ENCODE measurements around the gene CSTF1. TPM values are rescaled to one million over a fixed set of nuclear protein-coding genes. Genes with fewer than 3 reads are reported as not detected.
A peak's percentile ranks its signal among the peaks of the same experiment; 100 is the strongest.
"Not testable (repeated sequence)": the region's sequence is repeated elsewhere in the genome, so short reads cannot be mapped to it uniquely, and the experiment has no call there.

Gene CSTF1
- total RNA-seq, 1 donor from 2014 or later: 27.8 TPM

DNA sequence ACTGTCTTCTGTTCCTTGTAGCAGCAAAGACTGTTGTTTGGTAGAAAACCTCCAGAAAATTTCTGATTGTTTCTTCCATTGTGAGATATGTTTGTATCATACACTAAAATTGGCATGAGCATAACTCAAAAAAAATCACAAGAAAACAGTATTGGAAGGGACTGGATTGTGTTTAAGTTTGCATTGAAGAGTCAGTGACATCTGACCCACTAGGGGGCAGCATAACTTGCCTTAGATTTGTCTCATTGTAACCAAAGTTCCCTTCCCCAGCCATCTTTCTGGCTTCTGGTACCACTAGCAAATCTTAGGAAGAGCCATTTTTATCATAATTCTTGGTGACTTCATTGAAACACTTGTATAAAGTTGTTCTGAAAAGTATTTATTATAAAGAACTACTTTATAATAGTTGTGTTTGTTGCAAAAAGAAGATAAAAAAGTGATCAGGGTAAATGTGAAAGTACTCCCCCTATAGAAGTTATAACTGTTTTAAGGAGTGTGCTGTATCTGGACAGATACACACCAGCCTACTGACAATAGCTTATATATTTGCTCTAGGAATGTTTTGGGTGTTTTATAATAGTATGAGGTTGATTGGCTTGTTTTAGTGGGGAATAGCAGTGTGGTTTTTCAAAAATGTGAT is 7.7 kb downstream of the CSTF1 start:
- Histone ChIP-seq H3K27ac (no peak overlapping the region), H3K4me3 (no peak overlapping the region), H3K9me3 (no peaks in the 10 kb centered on the region), H3K27me3 (no peaks in the 10 kb centered on the region), H3K36me3 (peaks cover 95% of the 10 kb centered on the region), H3K4me1 (peaks cover 3% of the 10 kb centered on the region)
- intact Hi-C loops (cut with DNase I): no loop called here
- DNase-seq: no peak
- peak; percentile 79 for ATAC-seq
- TF ChIP-seq, protein P1, sequence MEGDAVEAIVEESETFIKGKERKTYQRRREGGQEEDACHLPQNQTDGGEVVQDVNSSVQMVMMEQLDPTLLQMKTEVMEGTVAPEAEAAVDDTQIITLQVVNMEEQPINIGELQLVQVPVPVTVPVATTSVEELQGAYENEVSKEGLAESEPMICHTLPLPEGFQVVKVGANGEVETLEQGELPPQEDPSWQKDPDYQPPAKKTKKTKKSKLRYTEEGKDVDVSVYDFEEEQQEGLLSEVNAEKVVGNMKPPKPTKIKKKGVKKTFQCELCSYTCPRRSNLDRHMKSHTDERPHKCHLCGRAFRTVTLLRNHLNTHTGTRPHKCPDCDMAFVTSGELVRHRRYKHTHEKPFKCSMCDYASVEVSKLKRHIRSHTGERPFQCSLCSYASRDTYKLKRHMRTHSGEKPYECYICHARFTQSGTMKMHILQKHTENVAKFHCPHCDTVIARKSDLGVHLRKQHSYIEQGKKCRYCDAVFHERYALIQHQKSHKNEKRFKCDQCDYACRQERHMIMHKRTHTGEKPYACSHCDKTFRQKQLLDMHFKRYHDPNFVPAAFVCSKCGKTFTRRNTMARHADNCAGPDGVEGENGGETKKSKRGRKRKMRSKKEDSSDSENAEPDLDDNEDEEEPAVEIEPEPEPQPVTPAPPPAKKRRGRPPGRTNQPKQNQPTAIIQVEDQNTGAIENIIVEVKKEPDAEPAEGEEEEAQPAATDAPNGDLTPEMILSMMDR (IDR thresholded peaks at IDR 0.05): peak; percentile 88

DNA sequence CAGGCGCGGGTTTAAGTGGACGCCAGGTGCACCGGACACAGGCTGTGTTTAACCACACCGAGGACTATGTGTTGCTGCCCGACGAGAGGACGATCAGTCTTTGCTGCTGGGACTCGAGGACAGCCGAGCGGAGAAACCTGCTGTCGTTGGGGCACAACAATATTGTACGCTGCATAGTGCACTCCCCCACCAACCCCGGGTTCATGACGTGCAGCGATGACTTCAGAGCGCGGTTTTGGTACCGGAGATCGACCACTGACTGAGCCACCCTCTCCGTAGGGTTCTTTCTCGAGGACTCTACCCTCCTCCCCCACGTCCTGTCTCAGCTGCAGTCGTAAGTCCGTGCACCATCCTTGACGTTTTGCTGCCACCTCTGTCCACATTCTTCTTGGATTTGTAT is 11.0 kb downstream of the CSTF1 start:
- Histone ChIP-seq H3K4me3 (no peak overlapping the region), H3K27me3 (no peaks in the 10 kb centered on the region), H3K4me1 (peaks cover 3% of the 10 kb centered on the region), H3K36me3 (peaks cover 89% of the 10 kb centered on the region), H3K27ac (no peak overlapping the region), H3K9me3 (no peaks in the 10 kb centered on the region)
- intact Hi-C loops (cut with DNase I): no loop called here
- no peak for ATAC-seq
- DNase-seq: no peak
- TF ChIP-seq, protein P1 (IDR thresholded peaks at IDR 0.05): no peak

DNA sequence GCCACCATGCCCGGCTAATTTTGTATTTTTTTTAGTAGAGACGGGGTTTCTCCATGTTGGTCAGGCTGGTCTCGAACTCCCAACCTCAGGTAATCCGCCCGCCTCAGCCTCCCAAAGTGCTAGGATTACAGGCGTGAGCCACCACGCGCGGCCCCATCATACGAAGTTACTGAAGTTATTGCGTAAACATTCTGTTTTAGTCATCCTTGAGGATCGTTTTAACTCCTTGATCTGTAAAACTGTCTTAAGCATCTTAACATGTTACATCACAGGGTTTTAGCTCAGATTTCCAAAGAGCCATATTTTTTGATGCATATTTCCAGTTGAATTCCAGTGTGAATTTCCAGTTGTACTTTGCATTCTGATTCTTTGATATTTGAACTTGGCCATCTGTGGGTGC is 12.9 kb downstream of the CSTF1 start:
- H3K27ac ChIP-seq; intact Hi-C loops (cut with DNase I); H3K9me3 ChIP-seq; H3K4me3 ChIP-seq; ATAC-seq; H3K4me1 ChIP-seq; DNase-seq; H3K27me3 ChIP-seq: not testable (repeated sequence)
- peaks cover 72% of the 10 kb centered on the region for H3K36me3 ChIP-seq

DNA sequence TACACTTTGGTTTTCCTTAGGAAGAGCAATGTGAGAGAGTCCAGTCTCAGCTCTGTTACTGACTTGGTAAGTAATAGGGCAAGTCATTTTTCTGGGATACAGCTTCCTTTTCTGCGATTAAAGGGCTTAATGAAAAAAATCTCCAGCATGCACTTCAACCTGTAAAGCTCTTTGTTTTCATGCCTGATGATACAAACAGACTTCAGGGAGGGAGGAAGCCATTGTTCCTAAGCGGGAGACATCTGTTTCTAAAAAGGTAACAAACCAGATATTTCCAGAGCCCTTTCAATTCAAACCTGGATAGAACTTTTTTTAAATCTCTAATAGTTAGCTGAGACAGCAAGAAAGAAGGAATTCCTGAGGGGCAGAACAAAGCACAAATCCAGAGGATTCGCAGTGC is 14.5 kb downstream of the CSTF1 start:
- Histone ChIP-seq H3K36me3 (peaks cover 58% of the 10 kb centered on the region), H3K4me3 (no peak overlapping the region), H3K4me1 (peaks cover 21% of the 10 kb centered on the region), H3K9me3 (no peaks in the 10 kb centered on the region), H3K27ac (no peak overlapping the region), H3K27me3 (no peaks in the 10 kb centered on the region)
- DNase-seq (no peak), ATAC-seq (no peak)
- intact Hi-C loops (cut with DNase I): no loop called here
- TF ChIP-seq, protein P1 (IDR thresholded peaks at IDR 0.05): no peak

DNA sequence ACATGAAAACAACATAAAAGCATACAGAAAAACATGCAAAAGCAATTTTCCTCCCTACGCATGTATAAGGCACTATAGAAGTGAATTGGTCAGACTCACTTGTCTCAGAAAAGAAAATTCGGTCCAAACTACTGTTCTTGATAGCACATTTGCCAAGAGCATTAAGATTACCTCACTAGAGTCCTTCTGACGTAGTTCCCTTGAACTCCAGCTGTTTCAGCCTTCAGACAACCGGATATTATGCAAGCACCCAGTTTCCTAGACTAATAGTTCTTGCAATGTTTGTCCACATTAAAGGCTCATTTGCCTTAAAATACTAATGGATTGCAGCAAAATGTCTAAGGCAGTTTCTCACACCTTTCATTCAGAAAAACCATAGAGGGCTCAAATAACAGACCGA is 17.1 kb downstream of the CSTF1 start:
- DNase-seq: no peak
- ATAC-seq: peak; percentile 53
- H3K36me3 ChIP-seq: peaks cover 32% of the 10 kb centered on the region
- intact Hi-C loops (cut with DNase I): no loop called here
- no peaks in the 10 kb centered on the region for H3K9me3 ChIP-seq
- peak overlapping the region; percentile 43 for H3K27ac ChIP-seq
- no peak overlapping the region for H3K4me3 ChIP-seq
- peaks cover 25% of the 10 kb centered on the region for H3K4me1 ChIP-seq
- no peaks in the 10 kb centered on the region for H3K27me3 ChIP-seq
- TF ChIP-seq, protein P1 (IDR thresholded peaks at IDR 0.05): no peak

DNA sequence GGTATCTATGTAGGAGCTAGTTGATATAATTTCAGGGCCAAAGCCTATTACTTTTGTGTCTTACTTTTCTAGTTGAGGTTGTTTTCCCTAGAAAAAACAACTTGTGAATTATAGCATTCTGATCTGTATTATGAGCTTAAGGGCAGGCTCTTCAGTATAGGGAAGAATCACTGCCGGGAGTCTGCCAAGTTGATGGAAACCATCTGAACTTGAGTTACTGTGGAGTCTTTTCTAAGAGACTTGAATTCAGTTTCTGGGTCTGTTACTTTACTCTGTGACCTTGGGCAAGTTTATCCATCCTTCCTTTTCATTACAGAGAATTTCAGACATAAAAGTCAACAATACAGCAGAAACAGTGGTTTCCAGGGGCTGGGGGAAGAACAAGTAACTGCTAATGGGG is 17.5 kb downstream of the CSTF1 start:
- H3K4me3 ChIP-seq: no peak overlapping the region
- H3K4me1 ChIP-seq: peaks cover 25% of the 10 kb centered on the region
- TF ChIP-seq, protein P1 (IDR thresholded peaks at IDR 0.05): no peak
- intact Hi-C loops (cut with DNase I): no loop called here
- no peaks in the 10 kb centered on the region for H3K9me3 ChIP-seq
- DNase-seq: no peak
- peaks cover 28% of the 10 kb centered on the region for H3K36me3 ChIP-seq
- H3K27ac ChIP-seq: peak overlapping the region; percentile 43
- H3K27me3 ChIP-seq: no peaks in the 10 kb centered on the region
- no peak for ATAC-seq

DNA sequence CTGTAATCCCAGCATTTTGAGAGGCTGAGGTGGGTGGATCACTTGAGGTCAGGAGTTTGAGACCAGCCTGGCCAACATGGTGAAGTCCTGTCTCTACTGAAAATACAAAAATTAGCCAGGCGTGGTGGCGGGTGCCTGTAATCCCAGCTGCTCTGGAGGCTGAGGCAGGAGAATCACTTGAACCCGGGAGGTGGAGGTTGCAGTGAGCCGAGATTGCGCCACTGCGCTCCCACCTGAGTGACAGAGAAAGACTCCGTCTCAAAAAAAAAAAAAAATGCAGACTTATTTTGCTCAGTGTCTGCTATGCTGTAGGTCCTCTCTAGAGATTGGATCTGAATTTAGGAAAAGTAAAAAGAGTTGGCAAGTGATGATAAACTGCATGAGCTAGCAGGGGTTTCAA is 18.8 kb downstream of the CSTF1 start:
- Histone ChIP-seq H3K4me1 (peaks cover 25% of the 10 kb centered on the region), H3K4me3 (peak overlapping the region; percentile 49), H3K27ac (peak overlapping the region; percentile 87), H3K36me3 (peaks cover 15% of the 10 kb centered on the region)
- H3K9me3 ChIP-seq; H3K27me3 ChIP-seq; ATAC-seq; DNase-seq; intact Hi-C loops (cut with DNase I): not testable (repeated sequence)

Measured in upper lobe of right lung (tissue), 1 donor.